Spleen (tissue), 11 donors: ENCODE measurements around the gene ZSCAN26. TPM values are rescaled to one million over a fixed set of nuclear protein-coding genes. Genes with fewer than 3 reads are reported as not detected.

Experiments
- DNase-seq: peaks from one replicate; pipeline ENCODE4 v3.0.0-alpha.2; 2020
- H3K27ac ChIP-seq, 8 donors: fragments of 200-600 bp; sonication (generic) in 7 of 8; 1 replicate in 4 of 8; 2 replicates in 4 of 8; pipeline versions ENCODE4 v1.5.0 to v1.8.0; 2016 to 2021; ENCODE audit warnings: inconsistent platforms in 4 of 8, mild to moderate bottlenecking in 4 of 8, moderate library complexity in 1 of 8
- H3K27me3 ChIP-seq, 7 donors: fragments of 200-600 bp; sonication (generic) in 6 of 7; replicated peaks in 1 of 7; 1 replicate in 4 of 7; 2 replicates in 3 of 7; pipeline versions ENCODE4 v1.5.0 to v1.8.0; 2016 to 2021; ENCODE audit warnings: inconsistent platforms in 3 of 7, mild to moderate bottlenecking in 1 of 7
- H3K36me3 ChIP-seq, 6 donors: fragments of 200-600 bp; sonication (generic) in 5 of 6; 1 replicate in 4 of 6; 2 replicates in 2 of 6; pipeline versions ENCODE4 v1.5.0 to v1.8.0; 2016 to 2021; ENCODE audit warnings: inconsistent platforms in 2 of 6
- H3K4me1 ChIP-seq, 6 donors: fragments of 200-600 bp; sonication (generic) in 5 of 6; 1 replicate in 3 of 6; 2 replicates in 3 of 6; pipeline versions ENCODE4 v1.5.0 to v1.8.0; 2016 to 2021; ENCODE audit warnings: inconsistent platforms in 3 of 6
- H3K4me3 ChIP-seq, 8 donors: fragments of 200-600 bp; sonication (generic) in 7 of 8; 1 replicate in 4 of 8; 2 replicates in 4 of 8; pipeline versions ENCODE4 v1.5.0 to v1.8.0; 2016 to 2021; ENCODE audit warnings: inconsistent platforms in 4 of 8, mild to moderate bottlenecking in 4 of 8, moderate library complexity in 2 of 8
- H3K9me3 ChIP-seq, 8 donors: fragments of 200-600 bp; sonication (generic) in 7 of 8; 1 replicate in 4 of 8; 2 replicates in 4 of 8; pipeline versions ENCODE4 v1.5.0 to v1.8.0; 2016 to 2021; ENCODE audit warnings: inconsistent platforms in 4 of 8
- POLR2A ChIP-seq, 3 donors: fragments of 450-650 bp; IDR thresholded peaks; one replicate each; pipeline ENCODE4 v1.5.1; 2017; ENCODE audit warnings: antibody characterized with exemption in 3 of 3, mild to moderate bottlenecking in 1 of 3
- POLR2AphosphoS5 ChIP-seq, 3 donors: sonication (generic); formaldehyde crosslinking; IDR thresholded peaks; one replicate each; pipeline ENCODE4 v1.5.1; 2017; ENCODE audit warnings: antibody characterized with exemption in 3 of 3
- WGBS, 5 donors: extraction: QIAGEN DNeasy Blood & Tissue Kit in 3 of 5; methylation state at CpG; one replicate each; pipeline versions ENCODE4 v1.1.5 to v1.1.7; 2013 to 2018; 5-methylcytosine and 5-hydroxymethylcytosine counted together
- intact Hi-C: fragments of 100-400 bp; cut with DNase I; formaldehyde crosslinking; loops from one replicate; pipeline ENCODE4 v1.15.0; 2023; ENCODE audit warnings: low total_unique reads
- polyA plus RNA-seq, 3 donors: library from polyadenylated mRNA; stranded (reverse); fragments of 200-250 nt; gene quantifications; one replicate each; pipeline ENCODE4 v1.2.1, GENCODE V29; 2013
- total RNA-seq, 7 donors: library from RNA; depleted of rRNA in 3 of 7; stranded (reverse); fragments of >200 nt in 3 of 7; fragmentation: NEBNext Ultra II Directional in 4 of 7; extraction: Animal tissue kit (Norgen Biotek cat#: 25700) in 4 of 7; gene quantifications; one replicate each; pipeline versions ENCODE4 v1.1.0 to v1.2.1, GENCODE V29; 2016 to 2021
- TF ChIP-seq, protein P1 (sequence below), 11 experiments: fragments of 200-600 bp in 7 of 11; fragments of 450-650 bp in 4 of 11; sonication (generic) in 4 of 11; IDR thresholded peaks in 8 of 11; conservative IDR thresholded peaks in 3 of 11; 1 replicate in 7 of 11; 2 replicates in 4 of 11; pipeline versions ENCODE4 v1.4.0 to v1.8.0; 2016 to 2021; ENCODE audit warnings: antibody characterized with exemption in 11 of 11, inconsistent platforms in 4 of 11, mild to moderate bottlenecking in 1 of 11
- donor health status: healthy with polysubstance abuse.
- donor health status: DM: no; HTN: no; CAD: no; lungs with moderate emphysema.
- donor health status: DM: no; HTN: no; CAD: no.
- donor health status: Bipolar disorder and iron deficiency.
- donor health status: healthy.
- donor health status: DM: no; HTN: no; CAD: no.
- donor health status: DM: yes; HTN: yes; CAD: no.

ZSCAN26 gene
- total and polyA plus RNA-seq, 10 donors: 9.5 to 46.3 (median 20.3) TPM

DNA sequence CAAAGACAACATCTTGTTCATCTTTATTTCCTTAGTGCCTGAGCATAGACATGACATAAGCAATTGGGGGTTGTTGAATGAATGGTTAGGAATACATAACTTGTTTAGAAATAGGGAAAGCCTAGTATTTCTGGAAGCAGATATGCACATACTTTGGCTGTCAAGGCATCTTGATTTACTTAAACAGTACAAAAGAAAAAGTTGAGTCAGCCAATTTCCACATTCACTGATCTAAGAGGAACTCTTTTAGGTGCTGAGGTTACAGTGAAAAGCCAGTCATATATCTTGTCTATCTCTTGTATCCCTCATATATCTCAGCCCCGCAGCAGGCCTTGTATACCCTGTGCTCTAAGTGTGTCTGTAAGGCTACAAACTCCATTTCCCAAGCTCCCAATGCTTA, 26.5 kb upstream of the ZSCAN26 start:
- Histone ChIP-seq H3K27ac (no peak overlapping the region), H3K4me1 (no peaks in the 10 kb centered on the region), H3K4me3 (no peak overlapping the region), H3K27me3 (no peaks in the 10 kb centered on the region), H3K36me3 (peaks cover 0 to 29% (median 22%) of the 10 kb centered on the region in 6 donors), H3K9me3 (no peaks in the 10 kb centered on the region)
- no peak for TF ChIP-seq POLR2AphosphoS5 (IDR thresholded peaks at IDR 0.05)
- TF ChIP-seq POLR2A (IDR thresholded peaks at IDR 0.05): no peak
- TF ChIP-seq, protein P1, sequence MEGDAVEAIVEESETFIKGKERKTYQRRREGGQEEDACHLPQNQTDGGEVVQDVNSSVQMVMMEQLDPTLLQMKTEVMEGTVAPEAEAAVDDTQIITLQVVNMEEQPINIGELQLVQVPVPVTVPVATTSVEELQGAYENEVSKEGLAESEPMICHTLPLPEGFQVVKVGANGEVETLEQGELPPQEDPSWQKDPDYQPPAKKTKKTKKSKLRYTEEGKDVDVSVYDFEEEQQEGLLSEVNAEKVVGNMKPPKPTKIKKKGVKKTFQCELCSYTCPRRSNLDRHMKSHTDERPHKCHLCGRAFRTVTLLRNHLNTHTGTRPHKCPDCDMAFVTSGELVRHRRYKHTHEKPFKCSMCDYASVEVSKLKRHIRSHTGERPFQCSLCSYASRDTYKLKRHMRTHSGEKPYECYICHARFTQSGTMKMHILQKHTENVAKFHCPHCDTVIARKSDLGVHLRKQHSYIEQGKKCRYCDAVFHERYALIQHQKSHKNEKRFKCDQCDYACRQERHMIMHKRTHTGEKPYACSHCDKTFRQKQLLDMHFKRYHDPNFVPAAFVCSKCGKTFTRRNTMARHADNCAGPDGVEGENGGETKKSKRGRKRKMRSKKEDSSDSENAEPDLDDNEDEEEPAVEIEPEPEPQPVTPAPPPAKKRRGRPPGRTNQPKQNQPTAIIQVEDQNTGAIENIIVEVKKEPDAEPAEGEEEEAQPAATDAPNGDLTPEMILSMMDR (IDR thresholded peaks at IDR 0.05 in 8 of 11, conservative IDR thresholded peaks at IDR 0.05 in 3 of 11): no peak
- WGBS, 5 donors: 93 to 98% (median 96%) methylated on average over 1 of the region's 1 CpG
- no peak for DNase-seq
- intact Hi-C loops: no loop called here

DNA sequence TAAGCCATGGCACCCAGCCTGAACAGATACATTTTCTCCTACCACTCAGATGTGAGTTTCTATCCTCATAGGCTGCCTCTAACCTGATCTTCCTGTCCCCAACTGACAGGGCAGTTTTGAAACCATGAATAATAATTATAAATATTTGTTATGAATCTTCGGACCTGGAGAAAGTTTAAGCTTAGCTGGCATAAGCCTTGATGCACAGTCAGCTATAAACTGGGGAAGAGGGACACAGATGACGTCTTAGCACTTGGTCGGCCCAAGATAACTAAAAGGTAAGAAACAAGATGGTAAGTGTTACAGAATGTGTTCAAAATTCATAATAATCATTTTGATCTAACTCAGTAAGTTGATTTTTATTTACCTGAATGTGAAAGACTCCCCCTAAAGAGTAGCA, 23.0 kb upstream of the ZSCAN26 start:
- Histone ChIP-seq H3K36me3 (peaks cover 3 to 56% (median 53%) of the 10 kb centered on the region in 6 donors), H3K4me1 (peaks cover 0 to 13% (median 0%) of the 10 kb centered on the region in 6 donors), H3K4me3 (no peak overlapping the region), H3K9me3 (no peaks in the 10 kb centered on the region), H3K27ac (peak overlapping the region in 2 of 8 donors; percentile 17 to 54), H3K27me3 (no peaks in the 10 kb centered on the region)
- 93 to 95% (median 93%) methylated on average over 3 of the region's 3 CpGs for WGBS, 5 donors
- TF ChIP-seq POLR2A (IDR thresholded peaks at IDR 0.05) (no peak), POLR2AphosphoS5 (IDR thresholded peaks at IDR 0.05) (no peak)
- TF ChIP-seq, protein P1 (IDR thresholded peaks at IDR 0.05 in 8 of 11, conservative IDR thresholded peaks at IDR 0.05 in 3 of 11): no peak
- intact Hi-C loops: no loop called here
- no peak for DNase-seq

DNA sequence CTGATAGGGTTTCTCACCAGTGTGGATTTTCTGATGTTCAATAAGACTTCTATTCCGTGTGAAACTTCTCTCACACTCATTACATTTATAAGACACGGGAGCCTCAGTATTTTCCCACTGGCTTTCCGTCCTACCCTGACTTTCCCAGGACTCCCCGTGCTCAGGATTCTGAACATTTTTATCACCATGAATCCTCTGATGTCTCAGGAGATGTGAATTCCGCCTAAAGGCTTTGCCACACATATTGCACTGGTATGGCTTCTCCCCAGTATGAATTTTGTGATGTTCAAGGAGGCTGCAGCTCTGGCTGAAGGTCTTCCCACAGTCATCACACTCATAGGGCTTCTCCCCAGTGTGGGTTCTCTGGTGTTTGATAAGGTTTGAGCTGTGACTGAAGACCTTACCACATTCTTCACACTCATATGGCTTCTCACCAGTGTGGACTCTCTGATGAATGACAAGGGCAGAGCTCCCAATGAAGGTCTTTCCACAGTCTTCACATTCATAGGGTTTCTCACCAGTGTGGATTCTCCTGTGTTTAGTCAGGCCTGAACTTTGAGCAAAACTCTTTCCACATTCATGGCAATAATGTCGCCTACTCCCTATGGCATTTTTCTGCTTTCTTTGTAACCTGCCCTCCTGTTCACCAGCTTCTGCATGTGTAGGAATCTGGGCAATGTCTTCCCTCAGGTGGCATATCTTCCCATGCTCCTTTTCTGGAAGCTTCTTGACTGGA, 21.6 kb upstream of the ZSCAN26 start:
- no peak for DNase-seq
- H3K27me3 ChIP-seq: no peaks in the 10 kb centered on the region
- peaks cover 3 to 62% (median 54%) of the 10 kb centered on the region in 6 donors for H3K36me3 ChIP-seq
- 91 to 95% (median 93%) methylated on average over 6 of the region's 6 CpGs for WGBS, 5 donors
- peaks cover 0 to 28% (median 11%) of the 10 kb centered on the region in 6 donors for H3K4me1 ChIP-seq
- TF ChIP-seq POLR2AphosphoS5 (IDR thresholded peaks at IDR 0.05) (no peak), POLR2A (IDR thresholded peaks at IDR 0.05) (no peak)
- TF ChIP-seq, protein P1 (IDR thresholded peaks at IDR 0.05 in 8 of 11, conservative IDR thresholded peaks at IDR 0.05 in 3 of 11): no peak
- no peak overlapping the region for H3K27ac ChIP-seq
- intact Hi-C loops: no loop called here
- no peak overlapping the region for H3K4me3 ChIP-seq
- no peaks in the 10 kb centered on the region for H3K9me3 ChIP-seq

DNA sequence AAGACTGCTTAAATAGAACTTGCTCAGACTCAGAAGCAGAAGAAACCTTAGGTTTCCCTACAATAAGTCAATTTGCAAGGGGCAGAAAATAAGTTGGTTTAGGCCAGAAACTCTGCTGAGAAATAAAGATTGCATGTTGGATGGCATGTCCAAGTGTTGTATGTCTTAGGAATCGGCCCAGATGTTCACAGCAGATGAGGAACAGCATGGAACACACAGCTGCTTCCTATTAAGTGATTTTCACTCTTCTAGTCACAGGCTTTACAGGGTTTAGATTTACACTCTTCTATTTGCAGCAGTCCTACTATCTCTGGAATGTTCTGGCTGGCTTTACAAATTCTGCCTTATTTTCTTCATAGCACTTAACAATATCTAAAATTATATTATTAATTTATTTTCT, 18.0 kb upstream of the ZSCAN26 start:
- H3K9me3 ChIP-seq: no peaks in the 10 kb centered on the region
- DNase-seq: no peak
- no peak overlapping the region for H3K27ac ChIP-seq
- H3K4me1 ChIP-seq: peaks cover 7 to 55% (median 31%) of the 10 kb centered on the region in 6 donors
- TF ChIP-seq POLR2A (IDR thresholded peaks at IDR 0.05) (no peak), POLR2AphosphoS5 (IDR thresholded peaks at IDR 0.05) (no peak)
- TF ChIP-seq, protein P1 (IDR thresholded peaks at IDR 0.05 in 8 of 11, conservative IDR thresholded peaks at IDR 0.05 in 3 of 11): no peak
- intact Hi-C loops: no loop called here
- H3K27me3 ChIP-seq: no peaks in the 10 kb centered on the region
- H3K4me3 ChIP-seq: no peak overlapping the region
- 83 to 97% (median 91%) methylated on average over 1 of the region's 1 CpG for WGBS, 5 donors
- H3K36me3 ChIP-seq: peaks cover 3 to 59% (median 48%) of the 10 kb centered on the region in 6 donors
